ENCODE results near the gene ICOS.
"Not testable (repeated sequence)": the region's sequence is repeated elsewhere in the genome, so short reads cannot be mapped to it uniquely, and the experiment has no call there.

The ICOS gene

DNA sequence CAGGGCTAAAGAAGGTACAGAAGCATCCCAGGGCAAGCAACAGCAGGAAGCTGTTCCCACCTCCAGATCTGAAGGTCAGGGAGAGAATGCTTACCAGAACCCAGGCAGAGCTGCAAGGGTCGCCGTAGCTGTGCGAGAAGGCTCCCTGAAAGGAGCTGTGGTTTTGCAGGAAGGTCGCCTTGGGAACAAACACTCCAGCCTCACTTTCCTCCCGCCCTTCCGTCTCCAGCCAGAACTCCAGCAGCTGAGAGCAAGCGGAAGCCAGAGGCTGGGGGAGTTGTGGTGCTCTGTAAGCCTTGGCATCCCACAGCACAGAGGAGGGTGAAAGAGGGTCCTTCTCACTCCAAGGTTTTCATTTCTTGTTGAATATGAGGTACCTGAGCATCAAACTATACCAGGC, 18.3 kb upstream of the ICOS start:
- DNase-seq (ENCODE audit: low read depth in 2 of 2), result no peak

DNA sequence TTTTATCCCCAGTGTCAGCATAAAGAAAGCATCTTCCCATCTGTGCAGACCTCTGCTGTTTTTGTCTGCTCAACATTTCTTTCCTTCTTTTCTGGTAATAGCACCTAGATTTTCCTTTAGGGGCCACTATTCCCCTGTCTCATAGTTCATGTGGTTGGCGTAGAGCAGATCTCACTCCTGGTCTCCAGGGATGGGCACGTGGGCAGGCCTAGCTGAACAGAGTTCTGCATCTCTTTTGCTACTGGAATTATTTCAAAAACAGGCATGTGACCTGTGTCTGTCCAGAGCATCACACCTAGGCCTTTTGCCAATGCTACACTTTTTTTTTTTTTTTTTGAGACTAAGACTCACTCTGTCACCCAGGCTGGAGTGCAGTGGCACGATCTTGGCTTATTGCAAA, 17.7 kb upstream of the ICOS start:
- DNase-seq (ENCODE audit: low read depth in 2 of 2), result no peak

DNA sequence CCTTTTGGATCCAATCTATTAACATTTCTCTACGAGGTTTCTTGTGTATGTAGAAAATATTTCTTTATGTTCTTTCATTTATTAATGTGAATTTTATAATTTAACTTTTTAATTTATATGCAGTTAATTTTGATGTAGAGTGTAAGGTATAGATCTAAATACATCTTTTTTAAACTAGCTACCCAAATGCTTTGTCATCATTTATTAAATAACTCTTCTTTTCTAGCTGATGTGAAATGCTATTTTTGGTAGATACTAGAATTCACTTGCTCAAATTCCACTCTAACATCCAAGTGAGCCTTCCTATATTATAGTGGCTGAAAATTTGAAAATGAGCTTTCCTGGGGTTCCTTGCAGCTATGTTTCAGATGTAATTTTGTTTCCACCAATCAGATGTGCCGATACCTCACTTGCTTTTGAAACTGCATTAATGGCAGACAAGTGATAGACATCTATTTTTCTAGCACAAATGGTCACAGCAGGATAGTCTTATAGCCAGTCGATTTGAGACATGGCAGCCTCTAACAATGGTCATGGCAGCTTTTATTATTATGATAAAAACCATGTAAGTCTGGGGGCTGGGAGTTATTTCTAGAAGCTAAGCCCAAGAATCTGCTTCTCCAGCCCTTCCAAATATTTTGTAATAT, 10.9 kb upstream of the ICOS start:
- DNase-seq (ENCODE audit: low read depth in 2 of 2), result no peak

DNA sequence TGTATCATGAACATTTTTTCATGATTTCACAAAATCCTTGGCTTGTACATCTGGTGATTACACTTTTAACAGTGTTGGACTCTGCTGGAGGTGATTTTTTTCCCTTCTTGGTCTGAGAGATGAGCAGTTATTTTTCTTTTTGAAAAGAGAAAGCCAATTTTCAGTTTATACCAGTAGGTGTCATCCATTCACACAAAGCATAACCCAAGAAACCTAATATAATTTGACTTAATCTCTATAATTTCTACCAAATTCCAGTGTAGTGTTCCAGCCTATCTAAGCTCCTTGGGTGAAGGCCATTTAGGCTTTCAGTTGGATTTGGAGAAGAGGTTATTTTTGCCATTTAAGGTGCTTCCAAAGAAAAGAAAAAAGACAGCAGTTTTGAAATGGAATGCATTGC, 7.7 kb upstream of the ICOS start:
- DNase-seq (ENCODE audit: low read depth in 2 of 2), result no peak

DNA sequence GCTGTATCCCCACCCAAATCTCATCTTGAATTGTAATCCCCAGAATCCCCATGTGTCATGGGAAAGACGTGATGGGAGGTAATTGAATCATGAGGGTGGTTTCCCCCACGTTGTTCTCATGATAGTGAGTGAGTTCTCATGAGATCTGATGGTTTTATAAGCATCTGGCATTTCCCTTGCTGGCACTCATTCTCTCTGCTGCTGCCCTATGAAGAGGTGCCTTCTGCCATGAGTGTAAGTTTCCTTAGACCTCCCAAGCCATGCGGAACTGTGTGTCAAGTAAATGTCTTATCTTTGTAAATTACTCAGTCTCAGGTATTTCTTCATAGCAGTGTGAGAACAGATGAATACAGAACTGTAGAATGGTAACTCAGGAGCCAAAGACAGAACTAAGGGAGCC, 5.3 kb upstream of the ICOS start:
- not testable (repeated sequence) for DNase-seq (ENCODE audit: low read depth in 2 of 2)

DNA sequence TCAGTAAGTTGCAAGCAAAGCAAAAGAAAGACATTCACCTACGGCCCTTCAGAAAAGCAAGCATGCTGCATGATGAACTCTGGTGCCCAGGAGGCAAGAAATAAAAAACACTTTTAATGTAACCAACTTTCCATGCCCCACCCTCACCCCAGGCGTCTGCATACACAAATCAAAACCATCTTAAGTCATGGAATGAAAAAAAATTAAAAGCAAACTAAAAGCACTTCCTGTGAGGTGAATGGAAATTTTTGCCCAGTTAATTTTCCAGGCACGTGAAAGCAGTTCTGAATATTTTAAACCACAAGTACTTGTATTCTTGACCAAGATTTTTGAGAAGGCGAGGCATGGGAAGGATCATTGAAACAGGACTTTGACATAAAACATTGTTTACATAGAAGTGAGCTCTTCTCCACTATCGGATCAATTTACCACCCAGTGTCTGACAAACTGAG, 2.5 kb upstream of the ICOS start:
- DNase-seq (ENCODE audit: low read depth in 2 of 2), result no peak

DNA sequence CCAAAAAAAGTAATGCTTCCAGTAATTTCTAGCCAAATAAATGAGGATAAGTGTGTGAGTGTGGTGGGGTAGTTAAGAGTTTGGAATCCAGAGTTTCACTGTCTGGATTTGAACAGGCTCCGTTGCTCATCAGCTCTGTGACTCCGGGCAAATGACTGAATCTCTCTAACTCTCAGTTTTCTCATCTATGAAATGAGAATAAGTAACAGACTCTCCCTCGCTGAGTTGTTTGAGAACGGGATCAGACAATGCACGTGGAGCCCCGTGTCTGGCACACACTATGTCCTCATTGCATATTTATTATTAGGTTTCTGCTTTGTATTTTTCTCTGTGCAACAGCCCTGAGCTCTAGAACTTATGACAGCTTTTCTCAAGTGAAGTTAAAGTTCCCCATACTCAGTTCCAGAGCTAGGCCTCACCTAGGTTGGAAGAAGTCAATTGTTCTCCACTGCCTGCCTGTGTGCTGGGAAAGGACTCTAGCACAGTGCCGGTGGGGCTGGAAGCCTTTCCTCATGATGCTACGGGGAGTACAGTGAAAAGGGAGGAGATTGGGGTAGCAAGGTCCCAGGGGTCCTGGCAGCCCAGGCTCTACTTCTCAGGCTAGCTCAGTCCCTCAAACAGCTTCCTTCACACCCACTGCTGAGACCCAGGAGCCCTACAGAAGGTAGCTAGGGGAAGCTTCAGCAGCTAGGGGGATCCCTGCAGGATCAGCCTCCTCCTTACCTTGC, 1.7 kb upstream of the ICOS start:
- no peak for DNase-seq (ENCODE audit: low read depth in 2 of 2)

DNA sequence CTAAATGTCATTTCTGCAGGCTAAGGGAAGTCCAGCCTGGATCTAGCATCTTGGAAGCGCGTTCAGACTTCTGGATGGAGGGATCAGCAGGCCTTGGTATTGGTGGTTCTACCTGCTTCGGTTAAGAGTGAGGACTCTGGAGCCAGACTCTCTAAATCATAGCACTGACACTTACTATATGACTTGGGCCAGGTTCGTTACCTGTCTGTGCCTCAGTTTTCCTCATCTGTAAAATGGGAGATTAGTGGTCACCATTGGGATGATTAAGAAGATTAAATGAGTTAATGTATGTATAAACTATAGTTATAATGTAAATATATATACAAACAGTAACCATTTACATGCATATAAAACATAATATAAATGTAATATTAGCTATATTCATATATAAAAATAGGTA, 995 bp upstream of the ICOS start:
- no peak for DNase-seq (ENCODE audit: low read depth in 2 of 2)

DNA sequence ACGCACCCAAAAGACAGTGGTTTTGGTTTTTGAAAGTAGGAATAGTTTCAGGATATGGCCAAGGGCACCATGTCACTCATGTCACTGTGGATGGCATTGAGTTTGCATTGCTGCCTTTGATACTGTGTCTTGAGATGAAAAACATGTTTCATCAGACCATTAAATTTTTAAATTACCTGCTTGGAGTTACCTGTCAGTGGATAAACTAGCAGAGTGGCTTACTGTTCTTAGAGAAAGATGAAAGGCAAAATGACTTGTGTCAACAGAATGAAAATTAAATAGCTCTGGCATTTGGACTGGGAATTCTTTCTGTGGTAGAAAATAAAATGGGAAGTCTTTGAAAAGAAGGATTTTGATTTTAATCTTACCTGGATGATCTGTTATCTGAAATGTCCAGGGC, 386 bp downstream of the ICOS start:
- DNase-seq (ENCODE audit: low read depth in 2 of 2), result no peak

DNA sequence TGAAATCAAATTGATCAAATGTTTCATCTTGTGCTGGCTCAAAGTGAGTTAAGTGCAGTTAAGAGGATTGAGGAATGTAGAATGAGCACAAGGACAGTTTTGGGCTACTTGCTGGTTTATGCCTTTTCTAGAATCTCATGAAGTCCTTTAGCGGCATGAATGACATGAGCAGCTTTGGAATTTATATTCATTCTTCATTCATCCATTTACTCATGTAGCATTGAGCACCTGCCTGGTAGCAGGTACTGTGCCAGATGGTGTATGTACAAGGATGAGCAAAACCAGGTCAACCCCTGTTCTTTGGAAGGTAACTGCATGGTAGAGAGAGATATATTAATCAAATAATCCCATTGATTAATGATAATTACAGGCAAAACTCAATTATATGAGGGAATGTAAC, 1.2 kb downstream of the ICOS start:
- DNase-seq (ENCODE audit: low read depth in 2 of 2), result no peak

DNA sequence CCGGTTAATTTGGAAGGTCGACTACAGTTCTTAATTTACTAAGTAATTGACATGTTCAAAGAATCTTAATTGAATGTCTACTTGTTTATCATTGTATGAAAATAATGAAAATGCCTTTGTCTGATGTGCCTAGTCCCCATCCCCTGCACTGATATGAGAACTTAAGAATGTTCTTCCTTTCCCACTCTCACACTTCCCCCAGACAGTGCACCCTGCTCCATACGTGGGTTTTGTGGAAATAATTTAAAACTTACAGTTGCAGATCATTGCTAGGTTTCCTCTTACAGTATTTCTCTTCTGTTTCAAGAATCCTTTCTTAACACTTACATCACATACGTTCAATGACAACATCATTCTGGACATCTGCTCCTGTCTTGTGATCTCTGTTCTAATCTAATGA, 3.5 kb downstream of the ICOS start:
- DNase-seq (ENCODE audit: low read depth in 2 of 2), result no peak

DNA sequence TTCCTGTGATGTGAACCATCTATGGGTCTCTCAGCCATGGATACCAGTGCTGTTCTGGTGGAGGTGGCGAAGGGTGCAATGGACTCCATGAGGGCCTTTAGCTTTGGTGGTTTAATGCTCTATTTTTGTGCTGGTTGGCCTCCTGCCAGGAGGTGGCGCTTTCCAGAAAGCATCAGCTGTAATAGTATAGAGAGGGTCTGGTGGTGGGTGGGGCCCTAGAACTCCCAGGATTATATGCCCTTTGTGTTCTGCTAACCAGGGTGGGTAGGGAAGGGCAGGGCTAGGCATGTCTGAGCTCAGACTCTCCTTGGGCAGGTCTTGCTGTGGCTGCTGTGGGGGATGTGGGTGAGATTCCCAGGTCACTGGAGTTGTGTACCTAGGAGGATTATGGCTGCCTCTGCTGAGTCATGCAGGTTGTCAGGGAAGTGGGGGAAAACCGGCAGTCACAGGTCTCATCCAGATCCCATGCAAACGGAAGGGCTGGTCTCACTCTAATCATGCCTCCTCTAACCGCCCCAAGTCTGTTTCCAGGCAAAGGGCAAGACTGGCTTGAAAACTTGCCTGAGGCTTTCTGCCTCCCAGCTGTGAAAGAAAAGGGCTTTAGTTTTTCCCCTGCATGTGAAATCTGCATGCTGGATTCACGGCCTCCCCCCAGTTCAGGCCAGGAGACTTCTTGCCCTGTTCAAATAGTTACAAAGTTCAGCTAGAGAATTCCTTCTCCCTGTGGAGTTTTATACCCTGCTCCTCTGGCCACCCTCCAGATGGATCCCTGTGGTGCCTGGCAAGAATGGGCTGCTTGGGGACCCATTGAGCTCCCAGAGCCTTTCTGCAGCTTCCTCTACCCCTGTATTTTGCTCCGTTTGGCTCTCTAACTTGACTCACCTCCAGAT, 7.2 kb downstream of the ICOS start:
- DNase-seq (ENCODE audit: low read depth in 2 of 2), result not testable (repeated sequence)

DNA sequence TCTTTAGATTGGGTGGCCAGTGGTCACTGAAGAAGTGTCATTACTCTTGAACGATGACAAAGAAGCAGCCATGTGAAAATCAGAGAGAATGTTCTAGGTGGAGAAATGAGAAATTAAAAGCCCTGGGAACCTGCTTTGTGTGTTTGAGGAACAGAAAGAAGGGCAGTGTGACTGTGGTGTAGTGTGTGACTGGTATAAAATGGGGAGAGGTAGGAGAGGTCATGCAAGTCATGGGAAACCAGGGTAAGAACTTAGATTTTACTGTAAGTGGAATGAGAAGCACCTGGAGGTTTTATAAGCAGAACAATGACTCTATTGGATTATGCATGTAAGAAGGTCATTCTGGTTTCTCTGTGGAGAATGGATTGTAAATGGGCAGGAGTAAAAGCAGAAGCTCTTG, 12.2 kb downstream of the ICOS start:
- DNase-seq (ENCODE audit: low read depth in 2 of 2), result no peak

DNA sequence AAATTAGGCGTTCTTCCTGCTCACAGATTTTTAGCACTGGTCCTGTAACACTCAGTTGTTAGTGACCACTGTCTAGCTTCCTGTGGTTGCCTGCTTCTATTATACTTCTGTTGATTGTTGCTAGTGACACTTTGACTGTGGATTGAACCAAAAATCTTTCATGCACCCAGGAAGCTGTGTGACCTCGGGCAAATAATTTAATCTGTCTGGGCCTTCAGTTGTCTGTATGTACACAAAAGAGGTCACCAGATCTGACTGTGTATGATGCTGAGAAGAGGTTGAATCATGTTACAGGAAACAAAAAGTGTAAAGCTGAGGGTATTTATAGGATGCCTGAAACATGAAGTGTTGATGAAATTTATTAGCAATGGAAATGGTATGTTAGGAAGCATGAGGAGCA, 12.7 kb downstream of the ICOS start:
- no peak for DNase-seq (ENCODE audit: low read depth in 2 of 2)

DNA sequence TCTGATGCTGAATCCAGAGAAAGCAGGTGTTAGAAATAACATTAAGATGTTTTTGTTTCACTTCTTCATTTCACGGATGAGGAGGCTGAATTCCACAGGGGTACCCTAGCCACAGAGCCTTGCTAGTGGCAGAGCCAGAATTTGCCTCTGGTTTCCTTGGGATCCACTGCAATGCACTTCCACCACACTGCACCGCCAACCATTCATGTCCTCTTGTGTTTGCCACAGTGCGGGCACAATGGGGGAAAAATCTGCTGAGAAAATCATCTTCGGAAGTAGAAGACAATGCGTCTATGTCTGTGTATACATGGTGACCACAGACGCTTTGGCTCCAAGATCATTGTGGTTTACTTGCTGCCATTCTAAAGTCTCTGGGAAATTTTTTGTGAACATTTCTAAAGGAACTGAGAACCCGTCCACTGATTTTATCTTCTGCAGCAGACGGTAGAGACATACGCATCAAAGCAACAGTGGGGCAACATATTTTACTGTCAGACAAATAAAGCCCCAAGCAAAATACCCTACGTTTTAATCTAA, 14.9 kb downstream of the ICOS start:
- no peak for DNase-seq (ENCODE audit: low read depth in 2 of 2)

DNA sequence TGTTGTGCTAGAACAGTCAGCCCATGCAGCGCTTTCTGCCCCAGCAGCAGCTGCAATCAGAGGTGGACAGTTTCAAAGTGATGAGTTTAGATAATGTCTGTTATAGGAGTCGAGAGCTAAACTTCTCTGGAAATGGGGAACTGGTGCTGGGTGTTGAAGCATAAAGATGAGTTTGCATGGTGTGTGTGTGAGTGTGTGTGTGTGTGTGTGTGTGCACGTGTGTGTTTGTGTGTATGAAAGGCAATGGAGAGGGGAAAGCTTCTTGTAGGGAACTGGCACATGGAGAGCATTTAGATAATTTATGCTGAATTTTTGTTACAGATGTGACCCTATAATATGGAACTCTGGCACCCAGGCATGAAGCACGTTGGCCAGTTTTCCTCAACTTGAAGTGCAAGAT, 22.7 kb downstream of the ICOS start:
- DNase-seq (ENCODE audit: low read depth in 2 of 2), result no peak

DNA sequence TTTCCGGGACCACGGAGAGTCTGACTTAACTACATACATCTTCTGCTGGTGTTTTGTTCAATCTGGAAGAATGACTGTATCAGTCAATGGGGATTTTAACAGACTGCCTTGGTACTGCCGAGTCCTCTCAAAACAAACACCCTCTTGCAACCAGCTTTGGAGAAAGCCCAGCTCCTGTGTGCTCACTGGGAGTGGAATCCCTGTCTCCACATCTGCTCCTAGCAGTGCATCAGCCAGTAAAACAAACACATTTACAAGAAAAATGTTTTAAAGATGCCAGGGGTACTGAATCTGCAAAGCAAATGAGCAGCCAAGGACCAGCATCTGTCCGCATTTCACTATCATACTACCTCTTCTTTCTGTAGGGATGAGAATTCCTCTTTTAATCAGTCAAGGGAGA, 23.1 kb downstream of the ICOS start:
- no peak for DNase-seq (ENCODE audit: low read depth in 2 of 2)

DNA sequence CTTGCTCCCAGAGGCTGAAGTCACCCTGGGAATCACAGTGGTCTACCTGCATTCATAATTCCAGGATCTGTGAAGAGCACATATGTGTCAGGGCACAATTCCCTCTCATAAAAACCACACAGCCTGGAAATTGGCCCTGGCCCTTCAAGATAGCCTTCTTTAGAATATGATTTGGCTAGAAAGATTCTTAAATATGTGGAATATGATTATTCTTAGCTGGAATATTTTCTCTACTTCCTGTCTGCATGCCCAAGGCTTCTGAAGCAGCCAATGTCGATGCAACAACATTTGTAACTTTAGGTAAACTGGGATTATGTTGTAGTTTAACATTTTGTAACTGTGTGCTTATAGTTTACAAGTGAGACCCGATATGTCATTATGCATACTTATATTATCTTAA, 24.2 kb downstream of the ICOS start:
- DNase-seq (ENCODE audit: low read depth in 2 of 2), result no peak

DNA sequence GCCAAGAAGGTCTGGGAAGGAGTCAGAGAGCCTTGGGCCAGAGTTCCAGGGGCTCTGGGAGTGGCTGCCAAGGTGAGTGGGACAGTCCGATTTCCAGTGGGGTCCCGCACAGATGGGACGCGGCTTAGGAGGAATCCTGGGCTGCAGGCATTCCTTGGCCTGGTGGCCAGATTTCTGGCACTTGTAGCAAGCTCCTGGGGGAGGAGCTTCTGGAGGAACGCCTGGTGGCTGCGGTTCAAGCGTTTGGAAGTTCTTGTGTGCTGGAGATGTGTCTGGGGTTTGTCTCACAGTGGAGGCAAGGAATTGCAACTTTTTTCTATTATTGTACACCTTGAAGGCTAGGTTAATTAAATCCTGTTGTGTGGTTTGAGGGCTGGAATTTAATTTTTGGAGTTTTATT, 28.6 kb downstream of the ICOS start:
- DNase-seq (ENCODE audit: low read depth in 2 of 2), result not testable (repeated sequence)

DNA sequence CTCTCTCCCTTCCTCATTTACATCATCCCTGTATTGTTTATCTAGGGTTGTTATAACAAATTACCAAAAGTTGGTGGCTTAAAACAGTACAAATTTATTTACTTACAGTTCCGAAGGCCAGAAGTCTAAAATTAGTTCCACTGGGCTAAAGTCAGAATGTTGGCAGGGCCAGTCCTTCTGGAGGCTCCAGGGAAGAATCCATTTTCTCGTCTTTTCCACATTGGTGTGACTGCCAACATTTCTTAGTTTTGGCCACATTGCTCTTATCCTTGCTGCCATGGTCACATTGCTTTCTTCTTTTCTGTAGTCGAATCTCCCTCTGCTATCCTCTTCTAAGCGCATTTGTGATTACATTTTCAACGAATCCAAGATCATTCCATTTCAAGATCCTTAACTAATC, 34.7 kb downstream of the ICOS start:
- DNase-seq (ENCODE audit: low read depth in 2 of 2), result no peak

DNA sequence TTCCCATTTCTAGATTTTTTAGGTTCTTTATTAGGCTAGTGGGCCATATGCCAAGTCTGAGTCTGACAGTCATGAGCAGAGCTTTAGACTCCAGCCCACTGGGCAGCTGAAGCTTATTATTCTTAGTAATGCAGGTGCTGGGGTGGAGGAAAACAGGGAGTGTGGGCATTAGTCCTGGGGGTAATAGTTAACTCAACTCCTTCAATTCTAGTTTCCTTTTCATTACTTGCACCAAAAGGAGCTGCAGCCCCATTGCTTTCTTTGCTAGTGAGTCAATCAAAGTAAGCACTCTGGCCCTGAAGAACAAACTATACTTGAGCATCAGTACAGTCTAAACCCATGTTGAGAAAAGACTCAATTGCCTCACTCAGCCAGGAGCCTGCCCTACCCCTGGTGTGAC, 35.5 kb downstream of the ICOS start:
- no peak for DNase-seq (ENCODE audit: low read depth in 2 of 2)

DNA sequence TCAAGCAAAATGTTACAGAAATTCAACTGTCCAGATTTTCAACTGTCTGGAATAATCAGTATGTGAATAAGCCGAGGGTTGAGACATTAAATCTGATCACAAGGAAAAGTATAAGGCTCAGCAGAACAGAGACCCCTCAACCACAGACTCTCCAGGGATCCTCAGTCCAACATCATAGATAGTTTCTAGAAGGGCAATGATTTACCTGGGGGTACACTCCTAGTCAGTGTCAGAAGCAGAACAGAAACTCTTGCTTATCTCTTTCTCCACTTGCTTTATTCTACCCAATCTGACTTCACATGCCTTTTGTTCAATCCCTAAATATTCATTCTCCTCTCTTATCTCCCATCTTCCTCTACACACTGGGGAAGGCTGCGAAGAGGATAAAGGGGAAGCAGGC, 36.4 kb downstream of the ICOS start:
- no peak for DNase-seq (ENCODE audit: low read depth in 2 of 2)

DNA sequence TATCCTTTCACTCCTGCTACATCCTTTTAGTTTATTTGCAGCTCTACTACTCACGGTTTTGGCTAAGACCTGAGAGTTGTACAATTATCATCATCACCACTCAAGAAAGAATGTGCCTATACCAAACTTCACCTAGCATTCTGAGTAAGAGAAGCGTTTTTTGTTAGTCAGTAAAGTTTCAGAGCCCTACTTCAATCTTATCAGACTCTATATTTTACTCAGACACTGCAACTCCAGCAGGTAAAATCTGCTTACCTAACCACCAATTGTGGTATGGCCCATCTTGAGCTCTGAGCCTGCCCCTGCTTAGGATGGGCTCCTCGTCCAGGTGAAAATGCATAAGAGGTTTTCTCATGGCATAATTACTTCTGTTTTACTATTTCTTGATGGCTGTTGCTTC, 37.1 kb downstream of the ICOS start:
- no peak for DNase-seq (ENCODE audit: low read depth in 2 of 2)

Data from stimulated activated CD8-positive, alpha-beta memory T cell treated with anti-CD3 and anti-CD28 coated beads, Interleukin-2, amount 100 ng/mL, for 48 hours (primary cell).